Kidney epithelial cell (primary cell): ENCODE data around the gene NR1D2. TPM values are rescaled to one million over a fixed set of nuclear protein-coding genes. Genes with fewer than 3 reads are reported as not detected.

Source experiments
- DNase-seq: peaks from one replicate; pipeline ENCODE4 v3.0.0-alpha.2; 2010; ENCODE audit warnings: low read depth
- H3K27me3 ChIP-seq: 2 replicates; pipeline ENCODE4 v1.6.0; 2011; ENCODE audit warnings: low read length; ENCODE audit not compliant: control insufficient read depth, insufficient read depth
- H3K36me3 ChIP-seq: 2 replicates; pipeline ENCODE4 v1.5.1; 2011; ENCODE audit warnings: low read length; ENCODE audit not compliant: control insufficient read depth, insufficient read depth
- H3K4me3 ChIP-seq: 2 replicates; pipeline ENCODE4 v1.5.1; 2011; ENCODE audit warnings: low read depth, mild to moderate bottlenecking, control low read depth, low read length
- CTCF ChIP-seq: IDR thresholded peaks from 2 replicates; pipeline ENCODE4 v1.5.1; 2011; ENCODE audit warnings: mild to moderate bottlenecking, moderate library complexity, low read length, control low read depth, inconsistent platforms; ENCODE audit not compliant: insufficient read depth, poor library complexity, severe bottlenecking
- total RNA-seq: library from RNA; depleted of rRNA; stranded (reverse); fragments of >200 nt; gene quantifications from 2 replicates; pipeline ENCODE4 v1.2.3, GENCODE V29; 2015

Gene NR1D2
- total RNA-seq, 1 donor from 2014 or later = 13.6 TPM

DNA sequence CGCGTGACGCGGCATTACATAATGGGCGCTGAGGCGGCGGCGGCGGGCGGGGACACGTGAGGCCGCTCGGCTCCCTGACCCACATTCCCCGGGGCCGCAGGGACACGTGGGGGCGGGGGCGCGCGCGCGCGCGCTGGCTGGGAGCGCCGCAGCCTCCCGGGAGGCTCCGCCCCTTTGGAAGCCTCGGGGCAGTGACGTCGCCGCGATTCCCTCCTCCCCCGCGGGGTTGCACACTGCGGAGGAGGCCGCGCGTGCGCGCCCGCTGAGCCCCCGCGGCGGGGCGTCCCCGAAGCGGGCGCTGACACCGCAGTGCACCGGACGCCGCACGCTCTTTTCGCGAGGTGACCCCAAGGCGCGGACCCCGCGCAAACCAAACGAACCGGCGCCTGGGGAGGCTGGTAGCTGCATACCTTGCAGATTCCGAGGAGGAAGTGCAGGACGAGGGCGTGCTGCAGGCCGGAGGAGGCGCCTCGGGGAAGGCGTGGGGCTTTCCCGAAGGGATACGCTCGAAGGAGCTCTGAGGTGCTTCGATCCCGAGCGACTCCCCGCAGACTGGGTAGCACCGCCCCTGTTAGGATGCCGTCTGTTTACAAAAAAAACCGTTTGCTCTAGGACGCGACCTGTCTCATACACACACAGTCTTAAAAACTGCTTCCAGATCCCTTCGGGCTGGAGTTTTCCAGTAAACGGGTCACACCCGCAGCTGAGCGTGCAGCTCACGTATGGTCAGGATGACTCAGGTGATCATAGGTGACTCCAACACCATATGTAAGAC lies 1.0 kb downstream of the NR1D2 start:
- peak overlapping the region; percentile 87 for H3K4me3 ChIP-seq
- H3K27me3 ChIP-seq = no peaks in the 10 kb centered on the region
- TF ChIP-seq CTCF = no peak
- DNase-seq = no peak
- no peaks in the 10 kb centered on the region for H3K36me3 ChIP-seq

GRCh38 chr3:23948761-23949160 lies 3.7 kb downstream of the NR1D2 start:
- Histone ChIP-seq H3K4me3 (no peak overlapping the region), H3K27me3 (no peaks in the 10 kb centered on the region), H3K36me3 (no peaks in the 10 kb centered on the region)
- TF ChIP-seq CTCF = no peak
- DNase-seq = no peak

DNA sequence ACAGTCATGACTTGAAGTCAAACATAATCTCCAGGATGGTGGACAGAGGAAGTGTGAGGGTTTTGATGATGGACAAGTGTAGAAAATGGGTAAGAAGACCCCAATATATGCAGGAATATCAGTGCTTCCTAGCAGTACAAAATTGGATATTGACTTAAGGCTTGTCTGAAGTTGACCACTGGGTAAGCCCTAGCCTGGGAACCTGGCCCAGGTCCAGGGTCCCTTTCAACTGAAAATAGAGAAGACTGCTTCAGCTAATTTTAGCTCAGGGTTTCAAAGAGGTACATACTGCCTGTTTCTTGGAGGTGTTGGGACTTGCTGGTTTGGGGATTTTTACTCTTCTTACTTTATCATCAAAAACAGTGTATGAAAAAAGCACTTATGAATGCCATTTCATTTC lies 4.7 kb downstream of the NR1D2 start:
- Histone ChIP-seq H3K4me3 (no peak overlapping the region), H3K27me3 (no peaks in the 10 kb centered on the region), H3K36me3 (no peaks in the 10 kb centered on the region)
- no peak for DNase-seq
- TF ChIP-seq CTCF = no peak

DNA sequence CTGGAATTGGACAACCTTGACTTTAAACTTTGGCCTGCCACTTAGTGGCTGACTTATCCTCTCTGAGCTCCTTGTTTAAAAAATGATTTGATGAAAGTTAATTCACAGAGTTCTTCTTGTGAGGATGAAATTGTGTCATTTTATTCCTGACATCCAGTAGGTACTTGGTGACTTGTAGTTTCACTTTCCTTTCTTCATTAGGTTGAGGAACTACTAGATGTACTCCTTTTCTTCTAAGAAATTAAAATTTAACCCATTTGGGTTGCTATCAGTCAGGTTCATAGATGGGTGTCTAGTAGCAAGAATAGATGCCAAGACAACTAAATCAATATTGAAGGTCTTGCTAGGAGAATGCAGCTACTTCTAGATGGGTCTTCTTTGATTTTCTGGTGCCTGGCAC lies 5.2 kb downstream of the NR1D2 start:
- DNase-seq = no peak
- no peak for TF ChIP-seq CTCF
- no peaks in the 10 kb centered on the region for H3K36me3 ChIP-seq
- H3K4me3 ChIP-seq = no peak overlapping the region
- H3K27me3 ChIP-seq = no peaks in the 10 kb centered on the region

GRCh38 chr3:23952646-23953045 lies 7.6 kb downstream of the NR1D2 start:
- H3K36me3 ChIP-seq = no peaks in the 10 kb centered on the region
- no peak for DNase-seq
- no peak overlapping the region for H3K4me3 ChIP-seq
- no peaks in the 10 kb centered on the region for H3K27me3 ChIP-seq
- no peak for TF ChIP-seq CTCF

DNA sequence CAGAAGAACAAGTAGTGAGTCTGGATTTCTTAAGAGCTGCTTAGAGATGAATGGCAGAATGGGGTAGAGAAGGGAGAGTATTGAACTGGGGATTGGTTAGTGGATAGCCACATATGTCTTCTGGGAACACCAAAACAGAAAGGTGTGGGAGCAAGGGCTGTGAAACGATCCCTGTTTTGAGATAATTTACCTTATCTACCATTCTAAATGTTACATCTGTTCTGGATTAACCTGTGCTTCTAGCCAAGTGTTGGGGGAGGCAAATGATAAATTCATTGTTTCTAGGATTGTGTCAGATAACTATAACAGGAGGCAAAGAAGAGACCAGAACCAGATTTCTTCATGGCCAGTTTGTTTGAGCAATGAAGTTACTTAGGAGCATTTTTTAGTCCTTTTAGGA lies 8.4 kb downstream of the NR1D2 start:
- no peaks in the 10 kb centered on the region for H3K27me3 ChIP-seq
- no peak overlapping the region for H3K4me3 ChIP-seq
- no peak for TF ChIP-seq CTCF
- DNase-seq = no peak
- no peaks in the 10 kb centered on the region for H3K36me3 ChIP-seq
